HG02759 (cell line): ENCODE measurements around the gene RRP1.
"Not testable (repeated sequence)": the region's sequence is repeated elsewhere in the genome, so short reads cannot be mapped to it uniquely, and the experiment has no call there.

Source experiments
- ATAC-seq: cut with Tn5 transposase; IDR thresholded peaks from one replicate; pipeline ENCODE4 v1.9.1; 2021; ENCODE audit warnings: mild to moderate bottlenecking, moderate library complexity; ENCODE audit not compliant: unreplicated experiment

Gene RRP1

GRCh38 chr21:43834146-43834905 is 44.9 kb downstream of the RRP1 start:
- ATAC-seq = no peak

- no peak for ATAC-seq
Measured at GRCh38 chr21:43835050-43835449, 45.7 kb downstream of the RRP1 start.

GRCh38 chr21:43835861-43836260 is 46.5 kb downstream of the RRP1 start:
- ATAC-seq = no peak

GRCh38 chr21:43836616-43837015 is 47.2 kb downstream of the RRP1 start:
- ATAC-seq = no peak

GRCh38 chr21:43840259-43840658 is 50.9 kb downstream of the RRP1 start:
- no peak for ATAC-seq

- no peak for ATAC-seq
Measured at GRCh38 chr21:43842742-43843141, 53.4 kb downstream of the RRP1 start.

GRCh38 chr21:43844906-43845305 is 55.5 kb downstream of the RRP1 start:
- ATAC-seq = not testable (repeated sequence)

GRCh38 chr21:43845386-43845785 is 56.0 kb downstream of the RRP1 start:
- ATAC-seq = no peak

- ATAC-seq = no peak
Measured at GRCh38 chr21:43846430-43846829, 57.1 kb downstream of the RRP1 start.

- no peak for ATAC-seq
Measured at GRCh38 chr21:43847301-43847700, 57.9 kb downstream of the RRP1 start.

- no peak for ATAC-seq
Measured at GRCh38 chr21:43848771-43849170, 59.4 kb downstream of the RRP1 start.

GRCh38 chr21:43849532-43850299 is 60.3 kb downstream of the RRP1 start:
- no peak for ATAC-seq

GRCh38 chr21:43850728-43851295 is 61.4 kb downstream of the RRP1 start:
- ATAC-seq = no peak

- no peak for ATAC-seq
Measured at GRCh38 chr21:43851593-43851992, 62.2 kb downstream of the RRP1 start.

- no peak for ATAC-seq
Measured at GRCh38 chr21:43853851-43854772, 64.7 kb downstream of the RRP1 start.
